ENCODE measurements around the gene ZFP36. TPM values are rescaled to one million over a fixed set of nuclear protein-coding genes. Genes with fewer than 3 reads are reported as not detected.

The ZFP36 gene
- total and polyA plus RNA-seq, 12 donors, result 5.7 to 193 (median 86.7) TPM

DNA sequence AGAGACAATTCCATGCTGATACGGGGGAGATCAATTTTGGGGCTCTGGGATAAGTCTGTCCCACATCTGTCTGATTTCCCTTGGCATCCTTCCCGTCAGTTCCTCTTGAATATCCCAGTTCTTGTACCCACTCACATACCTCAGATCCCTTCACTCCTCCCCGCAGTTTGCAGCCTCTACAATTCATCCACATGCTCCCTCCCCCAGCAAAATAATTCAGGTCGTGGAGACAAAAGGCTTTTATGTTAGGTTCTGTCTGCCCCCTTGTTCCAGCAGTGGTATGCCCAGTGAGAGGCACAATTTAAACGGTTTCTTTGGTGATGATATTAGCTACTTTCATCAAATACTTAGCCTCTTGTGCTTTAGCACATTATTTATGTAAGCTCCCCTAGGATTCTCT lies 19.5 kb downstream of the ZFP36 start:
- no peak for DNase-seq
- peaks cover 10 to 13% of the 10 kb centered on the region in 2 donors for H3K4me1 ChIP-seq (replicated peaks in 1 of 2)
- intact Hi-C loops (cut with DNase I), result no loop called here
- H3K27ac ChIP-seq, result no peak overlapping the region
- no peaks in the 10 kb centered on the region for H3K27me3 ChIP-seq
- no peak overlapping the region for H3K4me3 ChIP-seq
- TF ChIP-seq, protein P1, sequence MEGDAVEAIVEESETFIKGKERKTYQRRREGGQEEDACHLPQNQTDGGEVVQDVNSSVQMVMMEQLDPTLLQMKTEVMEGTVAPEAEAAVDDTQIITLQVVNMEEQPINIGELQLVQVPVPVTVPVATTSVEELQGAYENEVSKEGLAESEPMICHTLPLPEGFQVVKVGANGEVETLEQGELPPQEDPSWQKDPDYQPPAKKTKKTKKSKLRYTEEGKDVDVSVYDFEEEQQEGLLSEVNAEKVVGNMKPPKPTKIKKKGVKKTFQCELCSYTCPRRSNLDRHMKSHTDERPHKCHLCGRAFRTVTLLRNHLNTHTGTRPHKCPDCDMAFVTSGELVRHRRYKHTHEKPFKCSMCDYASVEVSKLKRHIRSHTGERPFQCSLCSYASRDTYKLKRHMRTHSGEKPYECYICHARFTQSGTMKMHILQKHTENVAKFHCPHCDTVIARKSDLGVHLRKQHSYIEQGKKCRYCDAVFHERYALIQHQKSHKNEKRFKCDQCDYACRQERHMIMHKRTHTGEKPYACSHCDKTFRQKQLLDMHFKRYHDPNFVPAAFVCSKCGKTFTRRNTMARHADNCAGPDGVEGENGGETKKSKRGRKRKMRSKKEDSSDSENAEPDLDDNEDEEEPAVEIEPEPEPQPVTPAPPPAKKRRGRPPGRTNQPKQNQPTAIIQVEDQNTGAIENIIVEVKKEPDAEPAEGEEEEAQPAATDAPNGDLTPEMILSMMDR (IDR thresholded peaks at IDR 0.05), result no peak
- TF ChIP-seq POLR2A (IDR thresholded peaks at IDR 0.05), result no peak
- H3K9me3 ChIP-seq (replicated peaks in 1 of 3), result no peaks in the 10 kb centered on the region
- H3K36me3 ChIP-seq (replicated peaks in 1 of 2), result peaks cover 0 to 4% of the 10 kb centered on the region in 2 donors
- 64 to 72% (median 66%) methylated on average over 5 of the region's 5 CpGs for WGBS, 4 donors

DNA sequence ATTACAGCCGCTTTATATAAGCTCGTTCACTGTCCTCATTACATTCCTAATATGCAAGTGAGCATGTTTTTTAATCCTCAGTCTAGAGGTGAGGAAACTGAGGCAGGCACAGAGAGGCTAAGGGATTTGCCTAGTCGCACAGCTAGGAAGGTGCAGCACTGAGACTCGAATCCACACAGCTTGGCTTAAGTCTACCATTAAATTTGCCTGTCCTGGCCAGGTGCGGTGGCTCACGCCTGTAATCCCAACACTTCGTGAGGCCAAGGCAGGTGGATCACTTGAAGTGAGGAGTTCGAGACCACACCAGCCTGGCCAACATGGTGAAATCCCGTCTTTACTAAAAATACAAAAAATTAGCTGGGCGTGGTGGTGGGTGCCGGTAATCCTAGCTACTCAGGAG lies 21.1 kb downstream of the ZFP36 start:
- no peaks in the 10 kb centered on the region for H3K27me3 ChIP-seq
- peaks cover 10 to 13% of the 10 kb centered on the region in 2 donors for H3K4me1 ChIP-seq (replicated peaks in 1 of 2)
- peak overlapping the region in 3 of 5 donors; percentile 38 to 81 (median 69) for H3K27ac ChIP-seq
- no peak for DNase-seq
- H3K4me3 ChIP-seq, result no peak overlapping the region
- H3K36me3 ChIP-seq (replicated peaks in 1 of 2), result peaks cover 0 to 14% of the 10 kb centered on the region in 2 donors
- no peak for TF ChIP-seq POLR2A (IDR thresholded peaks at IDR 0.05)
- TF ChIP-seq, protein P1 (IDR thresholded peaks at IDR 0.05), result no peak
- intact Hi-C loops (cut with DNase I), result no loop called here
- 88 to 92% (median 91%) methylated on average over 11 of the region's 11 CpGs for WGBS, 4 donors
- no peaks in the 10 kb centered on the region for H3K9me3 ChIP-seq (replicated peaks in 1 of 3)

DNA sequence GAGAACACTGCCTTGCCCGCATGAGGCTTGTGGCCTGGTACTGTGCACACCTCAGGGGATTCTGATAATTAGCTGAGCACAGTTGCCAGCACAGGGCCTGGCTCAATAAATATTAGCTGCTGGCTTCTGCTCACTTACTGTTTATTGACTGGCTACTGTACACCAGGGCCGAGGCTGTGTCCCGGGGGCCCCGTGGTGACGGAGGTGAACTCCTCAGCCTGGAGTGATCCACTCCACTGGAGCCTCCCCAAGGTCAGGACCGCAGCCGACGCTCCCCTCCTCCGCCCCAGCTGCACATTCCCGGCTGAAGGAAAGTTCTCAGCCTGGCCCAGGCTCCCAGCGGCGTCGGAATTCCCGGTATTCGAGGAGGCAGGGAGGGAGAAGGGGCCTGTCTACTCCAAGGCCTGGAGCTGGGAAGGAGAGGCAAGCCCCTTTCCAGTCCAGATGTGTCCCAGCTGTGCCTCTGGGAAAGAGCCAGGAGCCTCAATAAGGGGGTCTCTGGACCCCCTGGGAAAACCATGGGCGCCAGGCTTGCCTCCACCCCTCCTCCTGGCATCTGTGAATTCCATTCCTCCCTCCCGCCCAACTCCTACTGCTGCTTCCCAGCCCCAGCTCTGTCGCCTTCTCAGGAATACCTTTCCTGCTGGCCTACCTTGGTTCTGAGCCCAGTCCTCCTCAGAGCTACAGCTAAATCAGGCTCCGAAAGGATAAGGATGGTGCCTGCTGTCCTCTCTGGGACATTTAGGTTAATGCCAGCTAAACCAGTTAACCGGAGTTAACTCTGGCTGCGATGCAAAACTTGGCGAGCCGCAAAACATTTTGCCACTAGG lies 21.9 kb downstream of the ZFP36 start:
- peak overlapping the region in 4 of 5 donors; percentile 38 to 81 (median 62) for H3K27ac ChIP-seq
- H3K27me3 ChIP-seq, result no peaks in the 10 kb centered on the region
- peaks cover 10 to 13% of the 10 kb centered on the region in 2 donors for H3K4me1 ChIP-seq (replicated peaks in 1 of 2)
- H3K36me3 ChIP-seq (replicated peaks in 1 of 2), result peaks cover 0 to 18% of the 10 kb centered on the region in 2 donors
- WGBS, 4 donors, result 27 to 58% (median 42%) methylated on average over 11 to 23 of the region's 23 CpGs
- DNase-seq, result peak in 6 of 7 donors; percentile 70 to 86 (median 78)
- no peaks in the 10 kb centered on the region for H3K9me3 ChIP-seq (replicated peaks in 1 of 3)
- no peak for TF ChIP-seq POLR2A (IDR thresholded peaks at IDR 0.05)
- TF ChIP-seq, protein P1 (IDR thresholded peaks at IDR 0.05), result no peak
- no peak overlapping the region for H3K4me3 ChIP-seq
- intact Hi-C loops (cut with DNase I), result no loop called here

DNA sequence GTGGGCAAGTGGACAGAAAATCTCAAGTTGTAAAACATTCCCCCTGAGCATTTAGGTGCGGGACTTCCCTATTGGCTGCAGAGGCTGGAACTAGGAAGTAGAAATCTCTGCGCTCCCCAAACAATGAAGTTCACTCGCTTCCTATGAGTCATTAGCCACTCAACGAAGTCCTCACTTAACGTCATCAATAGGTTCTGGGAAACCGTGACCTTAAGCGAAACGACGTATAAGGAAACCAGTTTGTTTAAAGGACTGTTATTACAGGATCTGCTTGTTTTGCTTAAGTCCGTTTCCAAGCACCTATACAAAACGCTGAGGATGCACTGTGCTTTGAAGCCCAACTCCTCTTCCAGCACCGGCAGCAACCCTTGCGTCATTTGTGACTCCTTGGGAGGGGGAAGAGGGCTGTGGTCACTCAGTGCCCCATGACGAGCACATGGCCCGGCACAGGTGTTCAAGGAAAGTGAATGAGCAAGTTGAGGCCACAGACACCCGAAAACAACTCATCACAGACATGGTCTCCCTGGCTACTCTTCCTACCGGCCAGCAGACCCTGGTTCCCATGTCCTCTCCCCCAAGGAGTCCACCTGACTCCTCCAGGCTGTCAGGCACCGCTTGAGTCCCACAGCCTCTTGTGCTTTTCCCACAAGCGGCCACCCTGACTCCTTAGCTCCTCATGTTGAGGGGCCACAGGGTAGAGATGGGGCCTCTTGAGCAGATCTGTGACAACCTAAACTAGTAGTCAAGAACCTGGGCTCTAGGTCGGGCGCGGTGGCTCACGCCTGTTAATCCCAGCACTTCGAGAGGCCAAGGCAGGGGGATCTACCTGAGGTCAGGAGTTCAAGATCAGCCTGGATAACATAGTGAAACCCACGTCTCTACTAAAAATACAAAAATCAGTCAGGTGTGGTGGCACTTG lies 24.3 kb downstream of the ZFP36 start:
- no peak overlapping the region for H3K4me3 ChIP-seq
- TF ChIP-seq POLR2A (IDR thresholded peaks at IDR 0.05), result no peak
- TF ChIP-seq, protein P1 (IDR thresholded peaks at IDR 0.05), result no peak
- H3K36me3 ChIP-seq (replicated peaks in 1 of 2), result peaks cover 0 to 31% of the 10 kb centered on the region in 2 donors
- H3K27me3 ChIP-seq, result no peaks in the 10 kb centered on the region
- peak in 2 of 7 donors; percentile 40 to 60 for DNase-seq
- 63 to 77% (median 65%) methylated on average over 22 to 25 of the region's 25 CpGs for WGBS, 4 donors
- H3K9me3 ChIP-seq (replicated peaks in 1 of 3), result no peaks in the 10 kb centered on the region
- H3K27ac ChIP-seq, result peak overlapping the region in 4 of 5 donors; percentile 44 to 90 (median 60)
- H3K4me1 ChIP-seq (replicated peaks in 1 of 2), result peaks cover 20 to 28% of the 10 kb centered on the region in 2 donors
- intact Hi-C loops (cut with DNase I), result loop anchor here in 1 of 2 donors (10.0 kb wide), 1 partner anchor 244 kb away; no protein-coding TSS in a partner anchor

Data from adrenal gland (tissue), 12 donors.